ENCODE data around the gene CFAP20DC.

Gene CFAP20DC

DNA sequence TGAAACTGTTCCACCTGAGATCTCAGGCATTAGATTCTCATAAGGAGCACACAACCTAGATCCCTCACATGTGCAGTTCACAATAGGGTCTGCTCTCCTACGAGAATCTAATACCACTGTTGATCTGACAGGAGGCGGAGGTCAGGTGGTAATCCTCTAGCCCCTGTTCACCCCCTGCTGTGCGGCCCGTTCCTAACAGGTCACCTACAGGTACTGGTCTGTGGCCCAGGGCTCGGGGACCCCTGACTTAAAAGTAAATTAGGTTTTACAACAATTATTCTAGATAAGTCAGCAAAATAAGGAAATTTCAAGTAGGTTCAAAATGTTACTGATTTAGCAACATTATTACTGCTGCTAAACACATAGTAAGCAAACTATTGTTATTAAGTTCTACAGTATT is 58.2 kb downstream of the CFAP20DC start:
- TF ChIP-seq MYC (IDR thresholded peaks at IDR 0.05; ENCODE audit: low read depth, low read length) (no peak), POLR2A (IDR thresholded peaks at IDR 0.05; ENCODE audit: extremely low read depth, insufficient read length) (no peak)
- TF ChIP-seq, protein P1, sequence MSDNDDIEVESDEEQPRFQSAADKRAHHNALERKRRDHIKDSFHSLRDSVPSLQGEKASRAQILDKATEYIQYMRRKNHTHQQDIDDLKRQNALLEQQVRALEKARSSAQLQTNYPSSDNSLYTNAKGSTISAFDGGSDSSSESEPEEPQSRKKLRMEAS (IDR thresholded peaks at IDR 0.05; ENCODE audit: low read depth, low read length), result no peak
- TF ChIP-seq, protein P2, sequence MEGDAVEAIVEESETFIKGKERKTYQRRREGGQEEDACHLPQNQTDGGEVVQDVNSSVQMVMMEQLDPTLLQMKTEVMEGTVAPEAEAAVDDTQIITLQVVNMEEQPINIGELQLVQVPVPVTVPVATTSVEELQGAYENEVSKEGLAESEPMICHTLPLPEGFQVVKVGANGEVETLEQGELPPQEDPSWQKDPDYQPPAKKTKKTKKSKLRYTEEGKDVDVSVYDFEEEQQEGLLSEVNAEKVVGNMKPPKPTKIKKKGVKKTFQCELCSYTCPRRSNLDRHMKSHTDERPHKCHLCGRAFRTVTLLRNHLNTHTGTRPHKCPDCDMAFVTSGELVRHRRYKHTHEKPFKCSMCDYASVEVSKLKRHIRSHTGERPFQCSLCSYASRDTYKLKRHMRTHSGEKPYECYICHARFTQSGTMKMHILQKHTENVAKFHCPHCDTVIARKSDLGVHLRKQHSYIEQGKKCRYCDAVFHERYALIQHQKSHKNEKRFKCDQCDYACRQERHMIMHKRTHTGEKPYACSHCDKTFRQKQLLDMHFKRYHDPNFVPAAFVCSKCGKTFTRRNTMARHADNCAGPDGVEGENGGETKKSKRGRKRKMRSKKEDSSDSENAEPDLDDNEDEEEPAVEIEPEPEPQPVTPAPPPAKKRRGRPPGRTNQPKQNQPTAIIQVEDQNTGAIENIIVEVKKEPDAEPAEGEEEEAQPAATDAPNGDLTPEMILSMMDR (IDR thresholded peaks at IDR 0.05; ENCODE audit: low read depth, low read length), result no peak
- no peak for DNase-seq (ENCODE audit: low read depth)
- H3K4me3 ChIP-seq (ENCODE audit: low read depth, low read length), result no peak overlapping the region

DNA sequence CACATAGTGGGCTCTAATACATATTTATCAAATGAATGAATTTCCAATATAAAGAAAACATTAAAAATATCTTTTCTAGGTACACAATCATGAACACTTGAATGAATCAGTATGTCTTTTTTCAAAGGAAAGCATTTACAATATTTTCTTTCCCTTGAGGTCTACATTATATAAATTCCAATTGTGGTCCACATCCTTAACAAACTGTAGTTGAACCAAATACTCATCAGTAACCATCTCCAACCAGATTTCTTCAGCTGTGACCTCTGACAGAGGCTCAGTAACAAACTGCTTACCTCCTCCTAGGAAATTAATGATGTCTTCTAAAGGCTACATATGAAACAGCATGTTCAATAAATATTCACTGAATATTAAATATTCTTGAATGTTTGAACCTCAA is 58.8 kb downstream of the CFAP20DC start:
- H3K4me3 ChIP-seq (ENCODE audit: low read depth, low read length), result no peak overlapping the region
- TF ChIP-seq, protein P2 (IDR thresholded peaks at IDR 0.05; ENCODE audit: low read depth, low read length), result no peak
- TF ChIP-seq MYC (IDR thresholded peaks at IDR 0.05; ENCODE audit: low read depth, low read length) (no peak), POLR2A (IDR thresholded peaks at IDR 0.05; ENCODE audit: extremely low read depth, insufficient read length) (no peak)
- TF ChIP-seq, protein P1 (IDR thresholded peaks at IDR 0.05; ENCODE audit: low read depth, low read length), result no peak
- DNase-seq (ENCODE audit: low read depth), result no peak

DNA sequence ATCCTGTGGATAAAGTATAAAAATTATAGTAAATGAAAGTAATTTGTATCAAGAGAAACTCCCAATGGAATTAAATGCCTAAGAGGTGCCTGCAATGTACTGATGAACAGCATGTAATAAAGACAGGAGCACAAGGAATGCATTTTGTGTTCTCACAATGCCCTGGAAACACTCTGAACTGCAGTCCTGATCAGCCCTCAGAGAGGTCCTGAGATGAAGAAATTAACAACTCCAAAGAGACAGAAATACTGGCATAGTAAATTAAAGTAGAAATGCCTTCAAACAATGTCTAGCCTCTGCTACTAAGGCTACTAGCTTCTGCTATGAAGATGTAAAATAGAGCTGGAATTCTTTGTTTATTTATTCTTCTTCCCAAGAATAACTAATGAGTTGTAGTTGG is 59.9 kb downstream of the CFAP20DC start:
- no peak overlapping the region for H3K4me3 ChIP-seq (ENCODE audit: low read depth, low read length)
- no peak for DNase-seq (ENCODE audit: low read depth)

DNA sequence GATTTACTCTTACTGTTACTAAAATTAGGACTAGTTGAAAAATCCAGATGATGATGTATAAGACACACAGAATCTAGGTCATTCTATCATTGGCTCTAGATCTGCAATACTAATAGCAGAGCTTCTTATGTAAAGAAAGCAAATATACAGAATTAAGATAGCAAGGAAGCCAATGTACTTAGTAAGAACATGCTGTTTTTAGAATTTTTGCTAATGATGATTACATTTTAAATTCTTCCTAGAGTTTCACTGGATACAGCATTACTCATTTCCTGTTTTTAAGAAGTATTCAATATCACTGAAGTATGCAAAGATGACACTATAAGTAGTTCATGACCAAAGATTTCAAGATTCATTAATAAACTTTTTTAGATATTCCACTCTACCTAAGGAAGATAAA is 60.7 kb downstream of the CFAP20DC start:
- DNase-seq (ENCODE audit: low read depth), result no peak
- H3K4me3 ChIP-seq (ENCODE audit: low read depth, low read length), result no peak overlapping the region
- TF ChIP-seq MYC (IDR thresholded peaks at IDR 0.05; ENCODE audit: low read depth, low read length), result no peak
- TF ChIP-seq POLR2A (IDR thresholded peaks at IDR 0.05; ENCODE audit: extremely low read depth, insufficient read length), result no peak
- TF ChIP-seq, protein P2 (IDR thresholded peaks at IDR 0.05; ENCODE audit: low read depth, low read length), result no peak
- TF ChIP-seq, protein P1 (IDR thresholded peaks at IDR 0.05; ENCODE audit: low read depth, low read length), result no peak

More for the DNA sequence above, 59.9 kb downstream of the CFAP20DC start:
- TF ChIP-seq POLR2A (IDR thresholded peaks at IDR 0.05; ENCODE audit: extremely low read depth, insufficient read length) (no peak), MYC (IDR thresholded peaks at IDR 0.05; ENCODE audit: low read depth, low read length) (no peak)
- TF ChIP-seq, protein P2 (IDR thresholded peaks at IDR 0.05; ENCODE audit: low read depth, low read length), result no peak
- TF ChIP-seq, protein P1 (IDR thresholded peaks at IDR 0.05; ENCODE audit: low read depth, low read length), result no peak

DNA sequence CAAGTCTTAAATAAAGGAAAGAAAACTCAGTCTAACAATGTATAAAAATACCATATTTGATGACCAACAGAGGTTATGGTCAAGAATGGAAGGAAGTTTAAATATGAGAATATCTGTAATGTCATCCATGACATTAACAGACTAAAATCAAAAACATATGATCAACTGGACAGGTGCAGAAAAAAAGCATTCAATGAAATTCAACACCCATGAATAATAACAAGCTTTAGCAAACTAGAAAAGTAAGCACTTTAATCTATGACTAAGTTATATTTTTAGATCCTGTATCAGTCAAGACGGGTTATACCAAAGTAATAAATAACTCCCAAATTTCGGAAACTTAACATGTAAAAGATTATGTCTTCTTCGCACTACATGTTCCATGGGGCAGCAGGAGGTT is 61.8 kb downstream of the CFAP20DC start:
- DNase-seq (ENCODE audit: low read depth), result no peak
- TF ChIP-seq, protein P2 (IDR thresholded peaks at IDR 0.05; ENCODE audit: low read depth, low read length), result no peak
- TF ChIP-seq POLR2A (IDR thresholded peaks at IDR 0.05; ENCODE audit: extremely low read depth, insufficient read length), result no peak
- TF ChIP-seq, protein P1 (IDR thresholded peaks at IDR 0.05; ENCODE audit: low read depth, low read length), result no peak
- TF ChIP-seq MYC (IDR thresholded peaks at IDR 0.05; ENCODE audit: low read depth, low read length), result no peak

More for the DNA sequence above, 61.8 kb downstream of the CFAP20DC start:
- H3K4me3 ChIP-seq (ENCODE audit: low read depth, low read length), result no peak overlapping the region
